Measurements from ENCODE around the gene IL12RB1. TPM values are rescaled to one million over a fixed set of nuclear protein-coding genes. Genes with fewer than 3 reads are reported as not detected.

The IL12RB1 gene
- total RNA-seq, 1 donor from 2014 or later, result not detected

GRCh38 chr19:18100710-18101109, 14.0 kb upstream of the IL12RB1 start:
- TF ChIP-seq, protein P1, sequence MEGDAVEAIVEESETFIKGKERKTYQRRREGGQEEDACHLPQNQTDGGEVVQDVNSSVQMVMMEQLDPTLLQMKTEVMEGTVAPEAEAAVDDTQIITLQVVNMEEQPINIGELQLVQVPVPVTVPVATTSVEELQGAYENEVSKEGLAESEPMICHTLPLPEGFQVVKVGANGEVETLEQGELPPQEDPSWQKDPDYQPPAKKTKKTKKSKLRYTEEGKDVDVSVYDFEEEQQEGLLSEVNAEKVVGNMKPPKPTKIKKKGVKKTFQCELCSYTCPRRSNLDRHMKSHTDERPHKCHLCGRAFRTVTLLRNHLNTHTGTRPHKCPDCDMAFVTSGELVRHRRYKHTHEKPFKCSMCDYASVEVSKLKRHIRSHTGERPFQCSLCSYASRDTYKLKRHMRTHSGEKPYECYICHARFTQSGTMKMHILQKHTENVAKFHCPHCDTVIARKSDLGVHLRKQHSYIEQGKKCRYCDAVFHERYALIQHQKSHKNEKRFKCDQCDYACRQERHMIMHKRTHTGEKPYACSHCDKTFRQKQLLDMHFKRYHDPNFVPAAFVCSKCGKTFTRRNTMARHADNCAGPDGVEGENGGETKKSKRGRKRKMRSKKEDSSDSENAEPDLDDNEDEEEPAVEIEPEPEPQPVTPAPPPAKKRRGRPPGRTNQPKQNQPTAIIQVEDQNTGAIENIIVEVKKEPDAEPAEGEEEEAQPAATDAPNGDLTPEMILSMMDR (IDR thresholded peaks at IDR 0.05; ENCODE audit: unreplicated experiment), result no peak
- Mint-ChIP-seq H3K9me3 (ENCODE audit: unreplicated experiment) (no peaks in the 10 kb centered on the region), H3K27ac (ENCODE audit: unreplicated experiment) (no peak overlapping the region), H3K4me1 (ENCODE audit: unreplicated experiment) (no peaks in the 10 kb centered on the region), H3K4me3 (ENCODE audit: unreplicated experiment) (no peak overlapping the region), H3K27me3 (ENCODE audit: unreplicated experiment) (peaks cover 3% of the 10 kb centered on the region), H3K36me3 (ENCODE audit: low read depth, unreplicated experiment) (no peaks in the 10 kb centered on the region)
- DNase-seq (ENCODE audit: low spot score), result no peak

- TF ChIP-seq, protein P1 (IDR thresholded peaks at IDR 0.05; ENCODE audit: unreplicated experiment), result no peak
- Mint-ChIP-seq H3K27ac (ENCODE audit: unreplicated experiment) (no peak overlapping the region), H3K4me1 (ENCODE audit: unreplicated experiment) (no peaks in the 10 kb centered on the region), H3K4me3 (ENCODE audit: unreplicated experiment) (no peak overlapping the region), H3K36me3 (ENCODE audit: low read depth, unreplicated experiment) (no peaks in the 10 kb centered on the region), H3K9me3 (ENCODE audit: unreplicated experiment) (no peaks in the 10 kb centered on the region), H3K27me3 (ENCODE audit: unreplicated experiment) (peaks cover 3% of the 10 kb centered on the region)
- no peak for DNase-seq (ENCODE audit: low spot score)
These were observed 12.9 kb upstream of the IL12RB1 start for GRCh38 chr19:18099623-18099995.

- H3K4me1 Mint-ChIP-seq (ENCODE audit: unreplicated experiment), result no peaks in the 10 kb centered on the region
- H3K27me3 Mint-ChIP-seq (ENCODE audit: unreplicated experiment), result peaks cover 3% of the 10 kb centered on the region
- no peak overlapping the region for H3K27ac Mint-ChIP-seq (ENCODE audit: unreplicated experiment)
- H3K9me3 Mint-ChIP-seq (ENCODE audit: unreplicated experiment), result no peaks in the 10 kb centered on the region
- TF ChIP-seq, protein P1 (IDR thresholded peaks at IDR 0.05; ENCODE audit: unreplicated experiment), result no peak
- DNase-seq (ENCODE audit: low spot score), result no peak
- no peaks in the 10 kb centered on the region for H3K36me3 Mint-ChIP-seq (ENCODE audit: low read depth, unreplicated experiment)
- no peak overlapping the region for H3K4me3 Mint-ChIP-seq (ENCODE audit: unreplicated experiment)
These were observed 12.3 kb upstream of the IL12RB1 start for GRCh38 chr19:18098891-18099622.

DNA sequence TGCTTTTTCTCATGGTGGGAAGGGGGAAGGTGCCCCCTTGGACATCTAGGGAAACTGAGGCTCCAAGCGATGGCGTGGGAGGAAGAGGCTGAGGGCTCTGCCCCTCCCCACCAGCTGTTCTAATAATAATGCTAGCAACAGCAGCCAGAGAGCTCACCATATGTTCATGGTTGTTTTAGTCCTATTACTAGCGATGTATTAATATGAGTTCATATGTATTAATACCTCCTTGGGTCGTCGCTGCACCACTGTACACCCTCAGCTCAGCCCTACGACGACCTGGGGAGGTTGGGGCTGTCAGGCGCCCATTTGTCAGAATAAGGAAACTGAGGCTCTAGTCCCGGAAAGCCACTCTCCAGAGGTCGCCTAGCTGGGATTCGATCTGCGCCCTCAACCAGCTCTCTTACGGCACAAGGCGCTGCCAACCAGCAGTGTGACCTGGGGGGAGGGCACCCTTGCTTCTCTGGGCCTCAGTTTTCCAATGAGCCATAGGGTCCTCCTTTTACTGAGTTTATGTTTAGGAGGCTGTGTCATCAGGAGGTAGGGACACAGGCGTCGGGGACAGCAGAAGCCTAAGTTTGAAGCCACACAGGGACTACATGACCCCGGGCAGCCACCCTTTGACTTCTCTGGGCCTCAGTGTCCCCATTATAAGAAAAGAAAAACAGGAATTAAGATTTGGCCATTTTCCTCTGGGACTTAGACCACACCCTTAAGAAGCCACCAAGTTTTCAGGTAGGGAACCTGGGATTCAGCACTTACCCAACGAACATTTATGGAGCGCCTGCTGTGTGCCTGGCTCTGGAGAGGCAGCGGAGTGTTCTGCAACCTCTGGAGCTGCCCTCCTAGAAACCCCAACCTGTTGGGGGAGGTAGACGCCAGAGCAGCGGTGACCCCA, 11.5 kb upstream of the IL12RB1 start:
- Mint-ChIP-seq H3K4me3 (ENCODE audit: unreplicated experiment) (peak overlapping the region; percentile 37), H3K36me3 (ENCODE audit: low read depth, unreplicated experiment) (no peaks in the 10 kb centered on the region)
- TF ChIP-seq, protein P1 (IDR thresholded peaks at IDR 0.05; ENCODE audit: unreplicated experiment), result no peak

More for the DNA sequence above, 11.5 kb upstream of the IL12RB1 start:
- Mint-ChIP-seq H3K4me1 (ENCODE audit: unreplicated experiment) (no peaks in the 10 kb centered on the region), H3K27me3 (ENCODE audit: unreplicated experiment) (peaks cover 2% of the 10 kb centered on the region), H3K27ac (ENCODE audit: unreplicated experiment) (no peak overlapping the region), H3K9me3 (ENCODE audit: unreplicated experiment) (no peaks in the 10 kb centered on the region)
- no peak for DNase-seq (ENCODE audit: low spot score)
